GM12878 (cell line): Measurements from ENCODE around the gene EFHC1. TPM values are rescaled to one million over a fixed set of nuclear protein-coding genes. Genes with fewer than 3 reads are reported as not detected.

Source experiments
- BCL11A ChIP-seq: IDR thresholded peaks from 2 replicates; pipeline ENCODE4 v1.6.1; 2011; ENCODE audit warnings: low read depth, low read length
- BMI1 ChIP-seq: fragments of 450-650 bp; IDR thresholded peaks from 2 replicates; pipeline ENCODE4 v1.6.1; 2016; ENCODE audit warnings: mild to moderate bottlenecking, moderate library complexity, borderline replicate concordance
- CHD1 ChIP-seq: IDR thresholded peaks from 2 replicates; pipeline ENCODE4 v1.6.1; 2012; ENCODE audit warnings: low read depth, low read length, improper control_type of control experiment
- EZH2 ChIP-seq: IDR thresholded peaks from 2 replicates; pipeline ENCODE4 v1.6.1; 2012; ENCODE audit warnings: low read depth, mild to moderate bottlenecking, control low read depth, inconsistent platforms, low read length, borderline replicate concordance; ENCODE audit not compliant: control insufficient read depth
- HDAC2 ChIP-seq: fragments of 200-600 bp; sonication (generic); IDR thresholded peaks from 2 replicates; pipeline ENCODE4 v1.6.1; 2017
- LARP7 ChIP-seq: fragments of 450-650 bp; IDR thresholded peaks from 2 replicates; pipeline ENCODE4 v1.6.1; 2017; ENCODE audit warnings: mild to moderate bottlenecking
- NBN ChIP-seq: fragments of 450-650 bp; IDR thresholded peaks from 2 replicates; pipeline ENCODE4 v1.6.1; 2016
- NFYA ChIP-seq: IDR thresholded peaks from 2 replicates; pipeline ENCODE4 v1.6.1; 2011; ENCODE audit warnings: low read depth, mild to moderate bottlenecking, low read length, improper control_type of control experiment, borderline replicate concordance
- NFYB ChIP-seq: IDR thresholded peaks from 2 replicates; pipeline ENCODE4 v1.6.1; 2011; ENCODE audit warnings: low read depth, mild to moderate bottlenecking, low read length, improper control_type of control experiment, moderate library complexity; ENCODE audit not compliant: insufficient read depth
- NR2F1 ChIP-seq: fragments of 450-650 bp; conservative IDR thresholded peaks from 2 replicates; pipeline ENCODE4 v1.6.1; 2017; ENCODE audit warnings: mild to moderate bottlenecking
- NRF1 ChIP-seq: conservative IDR thresholded peaks from 2 replicates; pipeline ENCODE4 v1.6.1; 2011; ENCODE audit warnings: mild to moderate bottlenecking, low read depth, low read length, improper control_type of control experiment
- PAX8 ChIP-seq: fragments of 450-650 bp; IDR thresholded peaks from 2 replicates; pipeline ENCODE4 v1.6.1; 2017; ENCODE audit warnings: mild to moderate bottlenecking, moderate library complexity
- POLR2AphosphoS2 ChIP-seq: IDR thresholded peaks from 2 replicates; pipeline ENCODE4 v1.6.1; 2011; ENCODE audit warnings: low read depth, mild to moderate bottlenecking, low read length, improper control_type of control experiment, moderate library complexity
- RB1 ChIP-seq: fragments of 450-650 bp; formaldehyde crosslinking; IDR thresholded peaks from 2 replicates; pipeline ENCODE4 v1.6.1; 2017; ENCODE audit warnings: mild to moderate bottlenecking, borderline replicate concordance
- ZNF622 ChIP-seq: fragments of 450-650 bp; IDR thresholded peaks from 2 replicates; pipeline ENCODE4 v1.6.1; 2017; ENCODE audit warnings: mild to moderate bottlenecking, inconsistent platforms
- polyA plus RNA-seq, 11 experiments: library from polyadenylated mRNA; depleted of rRNA in 4 of 11; unstranded in 6 of 11; stranded (reverse) in 5 of 11; fragments of >200 nt; fragmentation: Nextera tagmentation in 4 of 11; fragmentation: Illumina TruSeq in 1 of 11; extraction: Ambion mirVana in 4 of 11; extraction: Trizol in 1 of 11; gene quantifications; 1 replicate in 1 of 11; 2 replicates in 10 of 11; pipeline versions ENCODE4 v1.2.1 to v1.2.3, GENCODE V29; 2011 to 2016; ENCODE audit warnings: inconsistent platforms in 2 of 11, missing spikeins in 2 of 11, low read depth in 1 of 11
- total RNA-seq, 4 experiments: library from RNA; depleted of rRNA in 3 of 4; stranded (reverse); fragments of >200 nt in 3 of 4; fragmentation: Illumina TruSeq in 1 of 4; extraction: Trizol in 1 of 4; gene quantifications; 2 replicates each; pipeline versions ENCODE4 v1.2.1 to v1.2.3, GENCODE V29; 2013 to 2021
- TF ChIP-seq, protein P1 (sequence below): IDR thresholded peaks from 2 replicates; pipeline ENCODE4 v1.6.1; 2012; ENCODE audit warnings: mild to moderate bottlenecking, low read depth, low read length
- TF ChIP-seq, protein P2 (sequence below): fragments of 450-650 bp; conservative IDR thresholded peaks from 2 replicates; pipeline ENCODE4 v1.6.1; 2017; ENCODE audit warnings: mild to moderate bottlenecking, moderate library complexity
- TF ChIP-seq, protein P3 (sequence below): IDR thresholded peaks from 2 replicates; pipeline ENCODE4 v1.6.1; 2011; ENCODE audit warnings: borderline replicate concordance, low read depth, mild to moderate bottlenecking, moderate library complexity, mixed read lengths, low read length; ENCODE audit not compliant: insufficient read depth; ENCODE audit errors: extremely low read length
- TF ChIP-seq, protein P4 (sequence below): fragments of 450-650 bp; formaldehyde crosslinking; IDR thresholded peaks from 2 replicates; pipeline ENCODE4 v1.5.0; 2022; ENCODE audit warnings: mild to moderate bottlenecking, missing genetic modification characterization

The EFHC1 gene
- total and polyA plus RNA-seq, 10 of the 15 experiments (the other 5 are each of a cell fraction or from before 2014, with no cell fraction given): 5.5 to 14.5 (median 8.8) TPM

DNA sequence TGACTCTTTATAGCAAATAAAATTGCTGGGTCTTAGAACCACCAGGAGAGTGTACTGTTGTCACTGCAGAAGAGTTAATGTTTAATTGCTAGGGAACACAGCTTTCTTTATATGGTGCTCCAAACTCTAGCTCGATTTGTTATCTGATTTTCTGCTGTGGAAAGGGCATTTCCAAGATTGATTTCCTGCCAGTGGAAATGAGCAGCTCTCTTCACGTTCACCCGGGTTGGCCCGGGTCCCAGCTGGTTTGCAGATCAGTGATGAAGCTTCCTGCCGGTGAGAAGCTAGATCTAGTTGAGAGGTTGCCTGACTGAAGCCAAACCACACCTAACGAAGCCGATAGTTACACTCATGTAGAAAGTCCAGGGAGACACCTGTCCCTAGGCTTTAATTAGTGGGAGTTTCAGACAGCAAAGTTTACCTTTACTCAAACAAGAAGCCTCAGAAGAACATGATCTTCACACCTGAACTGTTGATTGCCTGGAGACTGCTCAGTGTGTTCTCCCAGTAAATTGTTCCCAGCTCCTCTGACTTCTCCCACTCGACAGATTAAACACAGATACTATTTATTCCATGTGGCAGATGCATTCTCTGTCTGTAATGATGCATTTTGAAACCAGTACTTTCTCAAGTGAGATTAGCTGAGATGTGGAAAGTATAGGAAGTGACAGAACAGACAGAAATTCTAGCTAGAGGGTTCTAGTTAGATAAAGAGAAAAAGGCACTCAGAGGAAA, 30.3 kb upstream of the EFHC1 start (continued):
- TF ChIP-seq, protein P1, sequence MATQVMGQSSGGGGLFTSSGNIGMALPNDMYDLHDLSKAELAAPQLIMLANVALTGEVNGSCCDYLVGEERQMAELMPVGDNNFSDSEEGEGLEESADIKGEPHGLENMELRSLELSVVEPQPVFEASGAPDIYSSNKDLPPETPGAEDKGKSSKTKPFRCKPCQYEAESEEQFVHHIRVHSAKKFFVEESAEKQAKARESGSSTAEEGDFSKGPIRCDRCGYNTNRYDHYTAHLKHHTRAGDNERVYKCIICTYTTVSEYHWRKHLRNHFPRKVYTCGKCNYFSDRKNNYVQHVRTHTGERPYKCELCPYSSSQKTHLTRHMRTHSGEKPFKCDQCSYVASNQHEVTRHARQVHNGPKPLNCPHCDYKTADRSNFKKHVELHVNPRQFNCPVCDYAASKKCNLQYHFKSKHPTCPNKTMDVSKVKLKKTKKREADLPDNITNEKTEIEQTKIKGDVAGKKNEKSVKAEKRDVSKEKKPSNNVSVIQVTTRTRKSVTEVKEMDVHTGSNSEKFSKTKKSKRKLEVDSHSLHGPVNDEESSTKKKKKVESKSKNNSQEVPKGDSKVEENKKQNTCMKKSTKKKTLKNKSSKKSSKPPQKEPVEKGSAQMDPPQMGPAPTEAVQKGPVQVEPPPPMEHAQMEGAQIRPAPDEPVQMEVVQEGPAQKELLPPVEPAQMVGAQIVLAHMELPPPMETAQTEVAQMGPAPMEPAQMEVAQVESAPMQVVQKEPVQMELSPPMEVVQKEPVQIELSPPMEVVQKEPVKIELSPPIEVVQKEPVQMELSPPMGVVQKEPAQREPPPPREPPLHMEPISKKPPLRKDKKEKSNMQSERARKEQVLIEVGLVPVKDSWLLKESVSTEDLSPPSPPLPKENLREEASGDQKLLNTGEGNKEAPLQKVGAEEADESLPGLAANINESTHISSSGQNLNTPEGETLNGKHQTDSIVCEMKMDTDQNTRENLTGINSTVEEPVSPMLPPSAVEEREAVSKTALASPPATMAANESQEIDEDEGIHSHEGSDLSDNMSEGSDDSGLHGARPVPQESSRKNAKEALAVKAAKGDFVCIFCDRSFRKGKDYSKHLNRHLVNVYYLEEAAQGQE: no peak
- TF ChIP-seq, protein P2, sequence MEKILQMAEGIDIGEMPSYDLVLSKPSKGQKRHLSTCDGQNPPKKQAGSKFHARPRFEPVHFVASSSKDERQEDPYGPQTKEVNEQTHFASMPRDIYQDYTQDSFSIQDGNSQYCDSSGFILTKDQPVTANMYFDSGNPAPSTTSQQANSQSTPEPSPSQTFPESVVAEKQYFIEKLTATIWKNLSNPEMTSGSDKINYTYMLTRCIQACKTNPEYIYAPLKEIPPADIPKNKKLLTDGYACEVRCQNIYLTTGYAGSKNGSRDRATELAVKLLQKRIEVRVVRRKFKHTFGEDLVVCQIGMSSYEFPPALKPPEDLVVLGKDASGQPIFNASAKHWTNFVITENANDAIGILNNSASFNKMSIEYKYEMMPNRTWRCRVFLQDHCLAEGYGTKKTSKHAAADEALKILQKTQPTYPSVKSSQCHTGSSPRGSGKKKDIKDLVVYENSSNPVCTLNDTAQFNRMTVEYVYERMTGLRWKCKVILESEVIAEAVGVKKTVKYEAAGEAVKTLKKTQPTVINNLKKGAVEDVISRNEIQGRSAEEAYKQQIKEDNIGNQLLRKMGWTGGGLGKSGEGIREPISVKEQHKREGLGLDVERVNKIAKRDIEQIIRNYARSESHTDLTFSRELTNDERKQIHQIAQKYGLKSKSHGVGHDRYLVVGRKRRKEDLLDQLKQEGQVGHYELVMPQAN: no peak
- TF ChIP-seq NFYA (no peak), CHD1 (no peak), LARP7 (no peak), EZH2 (no peak), HDAC2 (no peak), NBN (no peak), NFYB (no peak), RB1 (no peak), BCL11A (peak; percentile 97), POLR2AphosphoS2 (no peak), BMI1 (peak; percentile 31; the same call in 1 of the 2 replicates), NR2F1 (0 out of 2 replicates have a peak, but pooled peaks have one; percentile 40), ZNF622 (no peak), PAX8 (no peak), NRF1 (no peak)
- TF ChIP-seq, protein P3, sequence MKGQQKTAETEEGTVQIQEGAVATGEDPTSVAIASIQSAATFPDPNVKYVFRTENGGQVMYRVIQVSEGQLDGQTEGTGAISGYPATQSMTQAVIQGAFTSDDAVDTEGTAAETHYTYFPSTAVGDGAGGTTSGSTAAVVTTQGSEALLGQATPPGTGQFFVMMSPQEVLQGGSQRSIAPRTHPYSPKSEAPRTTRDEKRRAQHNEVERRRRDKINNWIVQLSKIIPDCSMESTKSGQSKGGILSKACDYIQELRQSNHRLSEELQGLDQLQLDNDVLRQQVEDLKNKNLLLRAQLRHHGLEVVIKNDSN: no peak
- TF ChIP-seq, protein P4, sequence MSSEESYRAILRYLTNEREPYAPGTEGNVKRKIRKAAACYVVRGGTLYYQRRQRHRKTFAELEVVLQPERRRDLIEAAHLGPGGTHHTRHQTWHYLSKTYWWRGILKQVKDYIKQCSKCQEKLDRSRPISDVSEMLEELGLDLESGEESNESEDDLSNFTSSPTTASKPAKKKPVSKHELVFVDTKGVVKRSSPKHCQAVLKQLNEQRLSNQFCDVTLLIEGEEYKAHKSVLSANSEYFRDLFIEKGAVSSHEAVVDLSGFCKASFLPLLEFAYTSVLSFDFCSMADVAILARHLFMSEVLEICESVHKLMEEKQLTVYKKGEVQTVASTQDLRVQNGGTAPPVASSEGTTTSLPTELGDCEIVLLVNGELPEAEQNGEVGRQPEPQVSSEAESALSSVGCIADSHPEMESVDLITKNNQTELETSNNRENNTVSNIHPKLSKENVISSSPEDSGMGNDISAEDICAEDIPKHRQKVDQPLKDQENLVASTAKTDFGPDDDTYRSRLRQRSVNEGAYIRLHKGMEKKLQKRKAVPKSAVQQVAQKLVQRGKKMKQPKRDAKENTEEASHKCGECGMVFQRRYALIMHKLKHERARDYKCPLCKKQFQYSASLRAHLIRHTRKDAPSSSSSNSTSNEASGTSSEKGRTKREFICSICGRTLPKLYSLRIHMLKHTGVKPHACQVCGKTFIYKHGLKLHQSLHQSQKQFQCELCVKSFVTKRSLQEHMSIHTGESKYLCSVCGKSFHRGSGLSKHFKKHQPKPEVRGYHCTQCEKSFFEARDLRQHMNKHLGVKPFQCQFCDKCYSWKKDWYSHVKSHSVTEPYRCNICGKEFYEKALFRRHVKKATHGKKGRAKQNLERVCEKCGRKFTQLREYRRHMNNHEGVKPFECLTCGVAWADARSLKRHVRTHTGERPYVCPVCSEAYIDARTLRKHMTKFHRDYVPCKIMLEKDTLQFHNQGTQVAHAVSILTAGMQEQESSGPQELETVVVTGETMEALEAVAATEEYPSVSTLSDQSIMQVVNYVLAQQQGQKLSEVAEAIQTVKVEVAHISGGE (CRISPR knock-in tag): no peak
